ENCODE results near the gene DLGAP1.

GRCh38 chr18:3625742-3626091, 829.4 kb downstream of the DLGAP1 start:
- TF ChIP-seq EZH2phosphoT487 (IDR thresholded peaks at IDR 0.05; ENCODE audit: unreplicated experiment) (no peak), CTCF (conservative IDR thresholded peaks at IDR 0.05; ENCODE audit: low read depth in 2 of 2) (no peak), EZH2 (IDR thresholded peaks at IDR 0.05; ENCODE audit: low read depth, unreplicated experiment) (no peak), ETS1 (IDR thresholded peaks at IDR 0.05) (no peak), CREB1 (CRISPR knock-in tag; IDR thresholded peaks at IDR 0.05; ENCODE audit: low read depth) (no peak), POLR2AphosphoS5 (IDR thresholded peaks at IDR 0.05; ENCODE audit: low read depth) (no peak)

Measured in GM23338 (cell line).